GM04503 (cell line): Measurements from ENCODE around the gene SREBF1.
"Not testable (repeated sequence)": the region's sequence is repeated elsewhere in the genome, so short reads cannot be mapped to it uniquely, and the experiment has no call there.

ENCODE experiments used
- DNase-seq: peaks from one replicate; pipeline ENCODE4 v3.0.0-alpha.2; 2012; ENCODE audit warnings: low read depth

SREBF1 gene

GRCh38 chr17:17812211-17813054 is 24.4 kb downstream of the SREBF1 start:
- DNase-seq = no peak

- no peak for DNase-seq
These were observed 25.2 kb downstream of the SREBF1 start for GRCh38 chr17:17811381-17812210.

- DNase-seq = no peak
These were observed 25.9 kb downstream of the SREBF1 start for GRCh38 chr17:17810895-17811248.

GRCh38 chr17:17810084-17810894 is 26.5 kb downstream of the SREBF1 start:
- no peak for DNase-seq

- no peak for DNase-seq
These were observed 27.2 kb downstream of the SREBF1 start for GRCh38 chr17:17809531-17810083.

GRCh38 chr17:17808706-17809432 is 27.9 kb downstream of the SREBF1 start:
- DNase-seq = peak; percentile 18

- DNase-seq = not testable (repeated sequence)
These were observed 28.6 kb downstream of the SREBF1 start for GRCh38 chr17:17808200-17808599.

GRCh38 chr17:17807440-17807839 is 29.3 kb downstream of the SREBF1 start:
- DNase-seq = no peak

GRCh38 chr17:17806611-17807274 is 30.0 kb downstream of the SREBF1 start:
- DNase-seq = no peak

GRCh38 chr17:17806035-17806434 is 30.8 kb downstream of the SREBF1 start:
- DNase-seq = no peak

GRCh38 chr17:17805575-17805974 is 31.2 kb downstream of the SREBF1 start:
- no peak for DNase-seq

- no peak for DNase-seq
These were observed 32.8 kb downstream of the SREBF1 start for GRCh38 chr17:17804007-17804406.

GRCh38 chr17:17801800-17802481 is 34.8 kb downstream of the SREBF1 start:
- no peak for DNase-seq

- no peak for DNase-seq
These were observed 36.2 kb downstream of the SREBF1 start for GRCh38 chr17:17800504-17801021.

GRCh38 chr17:17798573-17799255 is 38.1 kb downstream of the SREBF1 start:
- no peak for DNase-seq

GRCh38 chr17:17798010-17798556 is 38.7 kb downstream of the SREBF1 start:
- DNase-seq = no peak

GRCh38 chr17:17797119-17797809 is 39.5 kb downstream of the SREBF1 start:
- DNase-seq = no peak

GRCh38 chr17:17796787-17797061 is 40.1 kb downstream of the SREBF1 start:
- DNase-seq = no peak
